ENCODE data around the gene TAF9B. TPM values are rescaled to one million over a fixed set of nuclear protein-coding genes. Genes with fewer than 3 reads are reported as not detected.

TAF9B gene
- total and polyA plus RNA-seq, 2 donors (not counting 1 experiment from before 2014, with no cell fraction given) = 2.2 to 13.7 TPM

- ChIA-PET CTCF (no interaction called here), POLR2A (interaction anchor here (0.7 kb wide), 1 partner anchor 36 kb away, joined by 3 read pairs; the partner anchor contains the start of gene TAF9B)
- Mint-ChIP-seq H3K27me3 (no peaks in the 10 kb centered on the region), H3K9me3 (ENCODE audit: insufficient read depth) (no peaks in the 10 kb centered on the region), H3K4me1 (peaks cover 34% of the 10 kb centered on the region), H3K4me3 (peak overlapping the region; percentile 97), H3K27ac (peak overlapping the region; percentile 97)
- peak overlapping the region; percentile 36 for H3K9ac ChIP-seq (ENCODE audit: low read length)
- H3K36me3 ChIP-seq (replicated peaks in 1 of 2; ENCODE audit: control extremely low read depth in 1 of 2, control insufficient read depth in 1 of 2, extremely low read depth in 1 of 2, insufficient read depth in 2 of 2, low read length in 1 of 2) = peaks cover 0 to 5% of the 10 kb centered on the region in 2 experiments
- ATAC-seq (ENCODE audit: low read depth) (no peak), DNase-seq (no peak)
- WGBS (ENCODE audit: insufficient coverage) = 97% methylated on average over 5 of the region's 23 CpGs
- H3K27me3 ChIP-seq (replicated peaks in 1 of 4; ENCODE audit: control extremely low read depth in 1 of 4, control insufficient read depth in 3 of 4, insufficient read depth in 4 of 4, low read length in 3 of 4) = no peaks in the 10 kb centered on the region
- intact Hi-C loops (cut with micrococcal nuclease) = loop anchor here (10.0 kb wide), 3 partner anchors 222 to 992 kb away; partner anchors contain the start of gene CYSLTR1
- peak overlapping the region; percentile 55 for H3K4me2 ChIP-seq (replicated peaks; ENCODE audit: low read depth, low read length, poor library complexity, severe bottlenecking)
- H3K4me3 ChIP-seq (ENCODE audit: control extremely low read depth in 1 of 5, extremely low read depth in 1 of 5, insufficient read depth in 1 of 5, low read depth in 2 of 5, low read length in 4 of 5) = peak overlapping the region in 4 of 5 experiments; percentile 55 to 76 (median 56)
- H3K9me3 ChIP-seq (ENCODE audit: control extremely low read depth in 1 of 3, control insufficient read depth in 2 of 3, insufficient read depth in 1 of 3, low read length in 2 of 3) = no peaks in the 10 kb centered on the region
- peaks cover 12% of the 10 kb centered on the region for H4K20me1 ChIP-seq (ENCODE audit: control insufficient read depth, insufficient read depth, low read length, poor library complexity, severe bottlenecking)
- H3K4me1 ChIP-seq (ENCODE audit: control insufficient read depth in 2 of 2, insufficient read depth in 2 of 2, low read length in 2 of 2) = peaks cover 27 to 40% of the 10 kb centered on the region in 2 donors
- H3K27ac ChIP-seq (ENCODE audit: low read length in 2 of 2) = peak overlapping the region; percentile 81 to 89
- H3K79me2 ChIP-seq (ENCODE audit: control insufficient read depth, insufficient read depth, low read length) = peaks cover 39% of the 10 kb centered on the region
- H2AFZ ChIP-seq (ENCODE audit: insufficient read depth, low read depth, low read length, poor library complexity, severe bottlenecking) = peak overlapping the region; percentile 54
- TF ChIP-seq, protein P1, sequence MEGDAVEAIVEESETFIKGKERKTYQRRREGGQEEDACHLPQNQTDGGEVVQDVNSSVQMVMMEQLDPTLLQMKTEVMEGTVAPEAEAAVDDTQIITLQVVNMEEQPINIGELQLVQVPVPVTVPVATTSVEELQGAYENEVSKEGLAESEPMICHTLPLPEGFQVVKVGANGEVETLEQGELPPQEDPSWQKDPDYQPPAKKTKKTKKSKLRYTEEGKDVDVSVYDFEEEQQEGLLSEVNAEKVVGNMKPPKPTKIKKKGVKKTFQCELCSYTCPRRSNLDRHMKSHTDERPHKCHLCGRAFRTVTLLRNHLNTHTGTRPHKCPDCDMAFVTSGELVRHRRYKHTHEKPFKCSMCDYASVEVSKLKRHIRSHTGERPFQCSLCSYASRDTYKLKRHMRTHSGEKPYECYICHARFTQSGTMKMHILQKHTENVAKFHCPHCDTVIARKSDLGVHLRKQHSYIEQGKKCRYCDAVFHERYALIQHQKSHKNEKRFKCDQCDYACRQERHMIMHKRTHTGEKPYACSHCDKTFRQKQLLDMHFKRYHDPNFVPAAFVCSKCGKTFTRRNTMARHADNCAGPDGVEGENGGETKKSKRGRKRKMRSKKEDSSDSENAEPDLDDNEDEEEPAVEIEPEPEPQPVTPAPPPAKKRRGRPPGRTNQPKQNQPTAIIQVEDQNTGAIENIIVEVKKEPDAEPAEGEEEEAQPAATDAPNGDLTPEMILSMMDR (IDR thresholded peaks at IDR 0.05) = no peak
- no peak for TF ChIP-seq EZH2 (IDR thresholded peaks at IDR 0.05; ENCODE audit: borderline replicate concordance, insufficient read depth, low read depth, low read length, poor library complexity, severe bottlenecking)
These were observed 36.3 kb downstream of the TAF9B start for GRCh38 chrX:78103001-78103622.

GRCh38 chrX:78102091-78102490 is 37.4 kb downstream of the TAF9B start:
- Mint-ChIP-seq H3K4me1 (peaks cover 24% of the 10 kb centered on the region), H3K4me3 (no peak overlapping the region), H3K27ac (no peak overlapping the region), H3K27me3 (no peaks in the 10 kb centered on the region), H3K9me3 (ENCODE audit: insufficient read depth) (no peaks in the 10 kb centered on the region)
- Histone ChIP-seq H3K4me1 (ENCODE audit: control insufficient read depth in 2 of 2, insufficient read depth in 2 of 2, low read length in 2 of 2) (peaks cover 17 to 31% of the 10 kb centered on the region in 2 donors), H2AFZ (ENCODE audit: insufficient read depth, low read depth, low read length, poor library complexity, severe bottlenecking) (no peak overlapping the region), H3K36me3 (replicated peaks in 1 of 2; ENCODE audit: control extremely low read depth in 1 of 2, control insufficient read depth in 1 of 2, extremely low read depth in 1 of 2, insufficient read depth in 2 of 2, low read length in 1 of 2) (no peaks in the 10 kb centered on the region), H3K27ac (ENCODE audit: low read length in 2 of 2) (no peak overlapping the region), H3K9ac (ENCODE audit: low read length) (no peak overlapping the region), H3K27me3 (replicated peaks in 1 of 4; ENCODE audit: control extremely low read depth in 1 of 4, control insufficient read depth in 3 of 4, insufficient read depth in 4 of 4, low read length in 3 of 4) (no peaks in the 10 kb centered on the region), H3K4me3 (ENCODE audit: control extremely low read depth in 1 of 5, extremely low read depth in 1 of 5, insufficient read depth in 1 of 5, low read depth in 2 of 5, low read length in 4 of 5) (no peak overlapping the region), H3K79me2 (ENCODE audit: control insufficient read depth, insufficient read depth, low read length) (peaks cover 29% of the 10 kb centered on the region), H3K4me2 (replicated peaks; ENCODE audit: low read depth, low read length, poor library complexity, severe bottlenecking) (no peak overlapping the region), H3K9me3 (ENCODE audit: control extremely low read depth in 1 of 3, control insufficient read depth in 2 of 3, insufficient read depth in 1 of 3, low read length in 2 of 3) (no peaks in the 10 kb centered on the region), H4K20me1 (ENCODE audit: control insufficient read depth, insufficient read depth, low read length, poor library complexity, severe bottlenecking) (peaks cover 2% of the 10 kb centered on the region)
- ChIA-PET CTCF (interaction anchor here (0.6 to 1.2 kb wide), 2 partner anchors 11 to 23 kb away, joined by 3 to 4 read pairs; no protein-coding TSS in a partner anchor), POLR2A (no interaction called here)
- DNase-seq (no peak), ATAC-seq (ENCODE audit: low read depth) (no peak)
- intact Hi-C loops (cut with micrococcal nuclease) = loop anchor here (10.0 kb wide), 3 partner anchors 223 to 993 kb away; partner anchors contain the start of gene CYSLTR1
- WGBS (ENCODE audit: insufficient coverage) = 100% methylated on average over 1 of the region's 1 CpG
- TF ChIP-seq, protein P1 (IDR thresholded peaks at IDR 0.05) = no peak
- no peak for TF ChIP-seq EZH2 (IDR thresholded peaks at IDR 0.05; ENCODE audit: borderline replicate concordance, insufficient read depth, low read depth, low read length, poor library complexity, severe bottlenecking)
